ENCODE measurements around the gene REM2. TPM values are rescaled to one million over a fixed set of nuclear protein-coding genes. Genes with fewer than 3 reads are reported as not detected.

The REM2 gene
- polyA plus RNA-seq, 1 of the 3 experiments (the other 2 are of a cell fraction): 0.26 TPM

DNA sequence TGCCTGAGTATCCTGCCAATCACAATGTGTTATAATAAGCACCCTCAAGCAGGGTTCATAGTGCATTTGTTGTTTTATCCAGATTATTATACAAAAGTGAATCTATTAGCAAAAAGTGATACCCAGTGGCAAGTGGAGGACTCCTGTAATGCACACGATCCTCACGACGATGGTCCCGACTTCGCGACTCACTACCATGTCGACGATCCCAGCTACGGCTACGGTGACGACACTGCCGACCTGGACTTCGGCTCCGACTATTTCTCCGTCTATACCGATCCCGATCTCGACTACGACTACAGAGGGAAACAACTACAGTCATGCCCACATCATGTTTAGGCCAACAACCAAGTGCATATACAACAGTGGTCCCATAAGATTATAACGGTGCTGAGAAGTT lies 23.1 kb downstream of the REM2 start:
- POLR2A ChIA-PET: interaction anchor here (1.3 kb wide), 1 partner anchor 35 kb away, joined by 3 read pairs; the partner anchor contains the start of gene LRP10
- peaks cover 58 to 63% of the 10 kb centered on the region in 2 experiments for H3K36me3 ChIP-seq (replicated peaks in 1 of 2; ENCODE audit: control insufficient read depth in 1 of 2, insufficient read depth in 2 of 2, low read length in 1 of 2)

DNA sequence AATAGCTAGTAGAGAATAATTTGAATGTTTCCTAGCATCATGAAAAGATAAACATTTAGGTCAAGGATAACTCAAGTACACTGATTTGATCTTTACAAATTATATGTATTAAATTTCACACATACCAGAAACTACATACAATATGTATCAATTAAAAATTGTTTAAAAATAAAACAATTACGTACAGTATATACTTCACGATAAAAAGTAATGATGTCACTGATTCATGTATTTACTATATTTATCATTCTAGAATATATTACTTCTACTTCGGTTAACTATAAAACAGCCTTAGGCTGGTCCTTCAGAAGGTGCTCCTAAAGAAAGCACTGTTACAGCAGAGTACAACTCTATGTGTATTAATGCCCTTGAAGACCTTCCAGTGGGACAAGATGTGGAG lies 24.4 kb downstream of the REM2 start:
- H3K27me3 ChIP-seq (ENCODE audit: insufficient read depth): no peaks in the 10 kb centered on the region
- no peak overlapping the region for H3K4me2 ChIP-seq
- H3K4me3 ChIP-seq (ENCODE audit: low read depth in 2 of 2, low read length in 1 of 2): no peak overlapping the region
- no peak overlapping the region for H3K9ac ChIP-seq
- TF ChIP-seq TAF1 (IDR thresholded peaks at IDR 0.05; ENCODE audit: borderline replicate concordance, low read depth, low read length) (no peak), RCOR1 (IDR thresholded peaks at IDR 0.05; ENCODE audit: low read length) (no peak), YY1 (IDR thresholded peaks at IDR 0.05; ENCODE audit: low read depth) (no peak), EP300 (IDR thresholded peaks at IDR 0.05; ENCODE audit: borderline replicate concordance in 1 of 2, low read depth in 1 of 2, low read length in 1 of 2) (no peak), MXI1 (IDR thresholded peaks at IDR 0.05; ENCODE audit: low read depth, low read length) (no peak), RAD21 (IDR thresholded peaks at IDR 0.05; ENCODE audit: low read length) (no peak), GABPA (IDR thresholded peaks at IDR 0.05; ENCODE audit: low read depth) (no peak), CHD2 (IDR thresholded peaks at IDR 0.05; ENCODE audit: low read length, partially characterized antibody) (no peak), USF2 (IDR thresholded peaks at IDR 0.05; ENCODE audit: borderline replicate concordance, low read depth, low read length) (no peak), FOXJ3 (CRISPR knock-in tag; IDR thresholded peaks at IDR 0.05) (no peak), GATA2 (CRISPR knock-in tag; IDR thresholded peaks at IDR 0.05) (no peak), TCF12 (IDR thresholded peaks at IDR 0.05) (no peak), NRF1 (IDR thresholded peaks at IDR 0.05; ENCODE audit: low read depth, low read length) (no peak)
- TF ChIP-seq, protein P1, sequence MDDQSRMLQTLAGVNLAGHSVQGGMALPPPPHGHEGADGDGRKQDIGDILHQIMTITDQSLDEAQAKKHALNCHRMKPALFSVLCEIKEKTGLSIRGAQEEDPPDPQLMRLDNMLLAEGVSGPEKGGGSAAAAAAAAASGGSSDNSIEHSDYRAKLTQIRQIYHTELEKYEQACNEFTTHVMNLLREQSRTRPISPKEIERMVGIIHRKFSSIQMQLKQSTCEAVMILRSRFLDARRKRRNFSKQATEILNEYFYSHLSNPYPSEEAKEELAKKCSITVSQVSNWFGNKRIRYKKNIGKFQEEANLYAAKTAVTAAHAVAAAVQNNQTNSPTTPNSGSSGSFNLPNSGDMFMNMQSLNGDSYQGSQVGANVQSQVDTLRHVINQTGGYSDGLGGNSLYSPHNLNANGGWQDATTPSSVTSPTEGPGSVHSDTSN (IDR thresholded peaks at IDR 0.05): no peak
- no peaks in the 10 kb centered on the region for H3K9me3 ChIP-seq
- CTCF ChIA-PET: no interaction called here
- peaks cover 5% of the 10 kb centered on the region for H3F3A ChIP-seq (replicated peaks; ENCODE audit: insufficient read depth)
- H3K27ac ChIP-seq (ENCODE audit: low read depth in 2 of 2, low read length in 1 of 2): no peak overlapping the region
- POLR2A ChIA-PET: no interaction called here
- no peak overlapping the region for H2AFZ ChIP-seq (ENCODE audit: low read depth)
- peaks cover 49 to 61% of the 10 kb centered on the region in 2 experiments for H3K36me3 ChIP-seq (replicated peaks in 1 of 2; ENCODE audit: control insufficient read depth in 1 of 2, insufficient read depth in 2 of 2, low read length in 1 of 2)
- WGBS (ENCODE audit: low lambda C conversion rate): 90% methylated on average over 3 of the region's 3 CpGs
- H3K9me2 ChIP-seq: no peaks in the 10 kb centered on the region
- H3K79me2 ChIP-seq (ENCODE audit: insufficient read depth): peaks cover 32% of the 10 kb centered on the region
- no peaks in the 10 kb centered on the region for H3K4me1 ChIP-seq (ENCODE audit: control insufficient read depth in 1 of 2, insufficient read depth in 2 of 2, low read depth in 1 of 2, low read length in 1 of 2)
- no peaks in the 10 kb centered on the region for H4K20me1 ChIP-seq (ENCODE audit: insufficient read depth)
- no peak for DNase-seq

More for the DNA sequence above, 23.1 kb downstream of the REM2 start:
- H3K4me2 ChIP-seq: no peak overlapping the region
- DNase-seq: no peak
- no peak overlapping the region for H3K9ac ChIP-seq
- H3K9me3 ChIP-seq: no peaks in the 10 kb centered on the region
- 96% methylated on average over 20 of the region's 20 CpGs for WGBS (ENCODE audit: low lambda C conversion rate)
- H3F3A ChIP-seq (replicated peaks; ENCODE audit: insufficient read depth): peaks cover 6% of the 10 kb centered on the region
- no peak for TF ChIP-seq GATA2 (CRISPR knock-in tag; IDR thresholded peaks at IDR 0.05)
- TF ChIP-seq JUND (IDR thresholded peaks at IDR 0.05): no peak
- TF ChIP-seq ELF1 (IDR thresholded peaks at IDR 0.05): no peak
- TF ChIP-seq, protein P1 (IDR thresholded peaks at IDR 0.05): no peak
- no peak for TF ChIP-seq FOSL2 (IDR thresholded peaks at IDR 0.05; ENCODE audit: borderline replicate concordance, low read depth)
- TF ChIP-seq GABPA (IDR thresholded peaks at IDR 0.05; ENCODE audit: low read depth): no peak
- TF ChIP-seq POLR2AphosphoS5 (IDR thresholded peaks at IDR 0.05; ENCODE audit: low read depth, low read length): no peak
- no peak for TF ChIP-seq RXRA (IDR thresholded peaks at IDR 0.05; ENCODE audit: borderline replicate concordance, low read depth)
- TF ChIP-seq CTCF (IDR thresholded peaks at IDR 0.05): no peak
- no peaks in the 10 kb centered on the region for H3K27me3 ChIP-seq (ENCODE audit: insufficient read depth)
- no peaks in the 10 kb centered on the region for H3K4me1 ChIP-seq (ENCODE audit: control insufficient read depth in 1 of 2, insufficient read depth in 2 of 2, low read depth in 1 of 2, low read length in 1 of 2)
- CTCF ChIA-PET: interaction anchor here (1.0 kb wide), 1 partner anchor 153 kb away, joined by 3 read pairs; no protein-coding TSS in a partner anchor
- H4K20me1 ChIP-seq (ENCODE audit: insufficient read depth): no peaks in the 10 kb centered on the region
- H3K4me3 ChIP-seq (ENCODE audit: low read depth in 2 of 2, low read length in 1 of 2): no peak overlapping the region
- H3K9me2 ChIP-seq: no peaks in the 10 kb centered on the region
- H2AFZ ChIP-seq (ENCODE audit: low read depth): no peak overlapping the region
- H3K27ac ChIP-seq (ENCODE audit: low read depth in 2 of 2, low read length in 1 of 2): no peak overlapping the region
- H3K79me2 ChIP-seq (ENCODE audit: insufficient read depth): peaks cover 19% of the 10 kb centered on the region
